HG03135 (cell line): ENCODE results near the gene TNS1.

ENCODE experiments used
- ATAC-seq: cut with Tn5 transposase; IDR thresholded peaks from one replicate; pipeline ENCODE4 v1.9.1; 2021; ENCODE audit warnings: mild to moderate bottlenecking, moderate library complexity; ENCODE audit not compliant: unreplicated experiment

The TNS1 gene

GRCh38 chr2:218002143-218002844 is 501 bp downstream of the TNS1 start:
- no peak for ATAC-seq

GRCh38 chr2:218001629-218002028 is 1.2 kb downstream of the TNS1 start:
- ATAC-seq, result no peak

GRCh38 chr2:218000136-218000535 is 2.7 kb downstream of the TNS1 start:
- ATAC-seq, result no peak

- ATAC-seq, result no peak
These were observed 3.2 kb downstream of the TNS1 start for GRCh38 chr2:217999595-217999959.

- ATAC-seq, result no peak
These were observed 3.7 kb downstream of the TNS1 start for GRCh38 chr2:217998926-217999594.

GRCh38 chr2:217997510-217997909 is 5.3 kb downstream of the TNS1 start:
- ATAC-seq, result no peak

- no peak for ATAC-seq
These were observed 6.4 kb downstream of the TNS1 start for GRCh38 chr2:217996361-217996760.

GRCh38 chr2:217995731-217996231 is 7.0 kb downstream of the TNS1 start:
- ATAC-seq, result no peak

- no peak for ATAC-seq
These were observed 8.0 kb downstream of the TNS1 start for GRCh38 chr2:217994776-217995274.

- no peak for ATAC-seq
These were observed 8.9 kb downstream of the TNS1 start for GRCh38 chr2:217993817-217994463.

- ATAC-seq, result no peak
These were observed 9.7 kb downstream of the TNS1 start for GRCh38 chr2:217993138-217993537.

- no peak for ATAC-seq
These were observed 10.7 kb downstream of the TNS1 start for GRCh38 chr2:217992061-217992460.

- ATAC-seq, result no peak
These were observed 11.9 kb downstream of the TNS1 start for GRCh38 chr2:217990791-217991465.

- ATAC-seq, result no peak
These were observed 12.4 kb downstream of the TNS1 start for GRCh38 chr2:217990389-217990788.

- no peak for ATAC-seq
These were observed 13.4 kb downstream of the TNS1 start for GRCh38 chr2:217989221-217989948.

GRCh38 chr2:217988840-217989204 is 14.0 kb downstream of the TNS1 start:
- ATAC-seq, result no peak

GRCh38 chr2:217988014-217988839 is 14.6 kb downstream of the TNS1 start:
- peak; percentile 63 for ATAC-seq

- ATAC-seq, result no peak
These were observed 15.4 kb downstream of the TNS1 start for GRCh38 chr2:217987391-217987790.

GRCh38 chr2:217986256-217986961 is 16.4 kb downstream of the TNS1 start:
- ATAC-seq, result no peak
